Stimulated activated CD4-positive, alpha-beta T cell treated with anti-CD3 and anti-CD28 coated beads, TNF-alpha, amount 100 ng/mL, for 4 hours (primary cell): ENCODE measurements around the gene LRR1.
"Not testable (repeated sequence)": the region's sequence is repeated elsewhere in the genome, so short reads cannot be mapped to it uniquely, and the experiment has no call there.

Experiments used
- DNase-seq, 3 experiments: peaks; one replicate each; pipeline ENCODE4 v3.0.0-alpha.2; 2020; ENCODE audit warnings: low read depth in 3 of 3

The LRR1 gene

DNA sequence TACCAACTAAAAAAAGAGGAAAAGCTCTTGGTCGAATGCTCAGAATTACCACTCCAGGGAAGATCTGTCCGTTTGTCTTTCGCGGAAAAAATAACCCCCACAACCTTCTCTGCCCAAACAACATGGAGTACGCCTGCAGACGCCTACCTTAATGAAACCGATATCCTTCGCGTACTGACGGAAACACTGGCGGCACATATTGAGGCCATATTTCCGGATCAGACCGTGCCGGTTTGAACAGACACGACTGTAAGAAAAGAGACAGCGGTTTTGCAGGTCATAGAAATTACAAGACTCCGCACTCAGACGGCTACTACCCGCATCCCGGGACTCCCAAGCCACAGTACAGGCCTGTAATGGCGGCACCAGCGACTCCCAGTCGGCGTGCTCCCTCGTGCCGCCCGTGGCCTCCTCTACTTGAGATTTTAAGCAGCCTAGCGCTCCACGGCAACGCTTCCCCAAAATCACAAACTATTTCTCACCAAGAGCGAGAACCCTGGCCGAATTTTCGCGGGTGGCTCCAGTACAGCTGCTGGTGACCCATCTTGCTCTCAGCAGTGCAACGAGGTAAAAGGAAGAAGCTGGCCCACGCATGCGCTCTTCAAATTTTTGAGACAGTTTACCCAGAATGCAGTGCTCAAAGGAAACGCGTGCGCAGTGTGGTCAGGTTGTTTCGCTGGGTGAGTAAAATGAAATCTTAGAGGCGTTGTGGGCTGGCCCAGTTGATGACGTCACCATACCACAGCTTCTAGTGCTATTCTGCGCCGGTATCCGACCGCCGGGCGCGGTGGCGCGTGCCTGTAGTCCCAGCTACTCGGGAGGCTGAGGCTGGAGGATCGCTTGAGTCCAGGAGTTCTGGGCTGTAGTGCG lies 12.7 kb upstream of the LRR1 start, which contains the start of gene RPS29:
Gene RPS29 (minus strand): TSS at position 578 of the 870 bp plus-strand sequence. CDS start 34 bp downstream, at position 544.
- peak; percentile 95 to 98 (median 98) for DNase-seq

DNA sequence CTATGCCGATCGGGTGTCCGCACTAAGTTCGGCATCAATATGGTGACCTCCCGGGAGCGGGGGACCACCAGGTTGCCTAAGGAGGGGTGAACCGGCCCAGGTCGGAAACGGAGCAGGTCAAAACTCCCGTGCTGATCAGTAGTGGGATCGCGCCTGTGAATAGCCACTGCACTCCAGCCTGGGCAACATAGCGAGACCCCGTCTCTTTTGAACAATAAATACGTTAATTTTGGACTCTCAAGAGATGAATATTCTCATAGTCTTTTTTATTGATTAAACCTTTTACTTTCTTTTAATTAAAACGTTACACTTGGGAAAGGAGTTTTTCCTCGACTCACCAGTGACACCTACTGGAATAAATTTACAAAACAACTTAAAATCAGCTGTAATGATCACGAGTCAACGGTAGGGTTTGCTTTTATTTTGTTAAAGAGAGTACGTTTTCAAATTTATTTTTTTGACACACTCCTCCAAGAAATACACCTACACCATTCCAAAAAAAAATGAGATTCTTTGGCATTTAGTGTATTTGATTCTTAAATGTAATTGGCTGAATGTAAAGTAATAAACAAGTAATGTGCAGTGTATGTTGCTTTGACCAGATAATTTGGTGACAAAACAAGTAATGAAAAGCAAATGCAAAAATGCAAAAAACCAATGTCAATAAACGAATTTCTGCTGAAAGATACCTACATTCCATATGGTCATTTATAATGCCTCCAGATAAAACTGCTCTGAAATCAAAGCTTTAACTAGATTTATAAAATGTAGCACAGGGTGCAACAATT lies 11.9 kb upstream of the LRR1 start:
- DNase-seq, result peak in 1 of 3 experiments; percentile 47

DNA sequence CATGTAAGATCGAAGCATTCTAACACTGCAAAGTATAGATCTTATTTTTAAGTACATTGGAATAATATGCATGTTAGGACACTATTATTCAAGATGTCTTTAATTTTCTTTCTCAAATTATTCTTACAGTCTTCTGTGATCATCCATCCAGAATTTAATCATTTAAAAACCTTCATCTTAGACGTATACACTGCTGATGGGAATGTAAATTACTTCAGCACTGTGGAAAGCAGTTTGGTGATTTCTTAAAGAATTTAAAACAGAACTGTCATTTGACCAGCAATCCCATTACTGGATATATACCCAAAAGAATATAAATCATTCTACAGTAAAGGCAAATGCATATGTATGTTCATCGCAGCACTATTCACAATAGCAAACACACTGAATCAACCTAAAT lies 9.4 kb upstream of the LRR1 start:
- DNase-seq, result no peak

GRCh38 chr14:49593016-49593415 lies 5.7 kb upstream of the LRR1 start:
- no peak for DNase-seq

GRCh38 chr14:49594347-49595091 lies 4.2 kb upstream of the LRR1 start:
- no peak for DNase-seq

- DNase-seq, result no peak
Measured at GRCh38 chr14:49598189-49598484, 603 bp upstream of the LRR1 start.

- DNase-seq, result no peak
Measured at GRCh38 chr14:49607583-49607982, 8.8 kb downstream of the LRR1 start.

DNA sequence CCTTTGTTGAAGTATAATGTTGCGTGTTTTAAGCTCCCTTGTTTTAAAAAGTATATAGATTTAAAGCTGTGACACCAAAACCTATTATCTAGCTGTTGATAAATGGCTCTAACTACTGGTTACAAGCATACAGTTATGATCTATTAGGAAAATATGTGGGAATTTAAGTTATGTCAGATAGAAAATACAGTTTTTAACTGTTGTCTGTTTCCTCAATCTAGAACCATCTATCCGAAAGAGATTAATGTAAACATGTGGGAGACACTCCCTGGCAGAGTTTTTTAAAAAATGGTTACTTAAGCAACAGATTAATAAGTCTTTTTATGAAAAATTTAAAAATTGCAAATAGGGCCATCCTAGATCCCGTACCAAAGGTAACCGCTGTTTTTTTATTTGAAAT lies 13.5 kb downstream of the LRR1 start:
- no peak for DNase-seq

- DNase-seq, result no peak
Measured at GRCh38 chr14:49612671-49613070, 13.9 kb downstream of the LRR1 start.

DNA sequence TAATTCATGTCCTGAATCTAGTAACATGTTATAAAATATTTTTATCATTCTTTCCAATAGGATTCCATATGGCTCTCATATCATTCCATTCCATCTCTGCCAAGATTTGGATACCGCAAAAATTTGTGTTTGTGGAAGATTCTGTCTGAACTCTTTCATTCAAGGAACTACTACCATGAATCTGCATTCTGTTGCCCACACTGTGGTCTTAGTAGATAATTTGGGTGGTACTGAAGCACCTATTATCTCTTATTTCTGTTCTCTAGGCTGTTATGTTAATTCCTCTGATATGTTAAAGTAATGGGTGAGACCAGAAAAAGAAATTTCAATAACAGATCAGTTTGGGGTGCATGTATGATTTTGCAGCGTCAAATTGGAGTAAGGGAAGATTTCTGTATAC lies 15.5 kb downstream of the LRR1 start:
- DNase-seq, result no peak

DNA sequence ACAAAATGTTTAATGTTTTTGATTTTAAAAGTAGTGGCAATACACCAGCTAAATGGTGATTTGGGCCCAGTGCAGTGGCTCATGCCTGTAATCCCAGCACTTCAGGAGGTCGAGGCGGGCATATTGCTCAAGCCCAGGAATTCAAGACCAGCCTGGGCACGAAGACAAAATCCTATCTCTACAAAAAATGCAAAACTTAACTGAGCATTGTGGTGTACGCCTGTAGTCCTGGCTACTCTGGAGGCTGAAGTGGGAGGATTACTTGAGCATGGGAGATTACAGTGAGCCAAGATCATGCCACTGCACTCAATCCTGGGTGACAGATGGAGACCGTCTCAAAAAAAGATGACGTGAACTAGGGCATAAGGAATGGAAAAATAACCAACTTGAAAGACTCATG lies 17.0 kb downstream of the LRR1 start:
- no peak for DNase-seq

GRCh38 chr14:49617852-49618519 lies 19.2 kb downstream of the LRR1 start:
- DNase-seq, result no peak

GRCh38 chr14:49619273-49619672 lies 20.5 kb downstream of the LRR1 start:
- not testable (repeated sequence) for DNase-seq

DNA sequence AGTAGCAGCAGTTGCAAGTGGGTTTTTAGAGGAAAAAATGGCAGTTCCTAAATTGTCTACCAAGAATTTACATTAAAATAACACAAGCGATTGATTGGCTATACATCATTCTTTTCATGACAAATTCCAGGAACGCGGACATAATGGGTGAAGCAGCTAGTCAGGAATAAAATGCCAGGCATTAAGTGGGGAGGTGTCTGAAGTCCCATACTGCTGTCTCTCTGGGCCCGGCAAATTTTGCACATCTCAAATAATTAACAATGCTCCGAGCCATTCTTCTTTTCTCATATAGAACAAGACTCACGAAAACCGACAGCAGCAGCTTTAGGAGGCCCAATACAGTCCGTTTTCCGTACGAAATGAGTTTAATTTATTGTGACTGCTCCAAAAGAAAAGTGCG lies 21.0 kb downstream of the LRR1 start:
- DNase-seq, result no peak

DNA sequence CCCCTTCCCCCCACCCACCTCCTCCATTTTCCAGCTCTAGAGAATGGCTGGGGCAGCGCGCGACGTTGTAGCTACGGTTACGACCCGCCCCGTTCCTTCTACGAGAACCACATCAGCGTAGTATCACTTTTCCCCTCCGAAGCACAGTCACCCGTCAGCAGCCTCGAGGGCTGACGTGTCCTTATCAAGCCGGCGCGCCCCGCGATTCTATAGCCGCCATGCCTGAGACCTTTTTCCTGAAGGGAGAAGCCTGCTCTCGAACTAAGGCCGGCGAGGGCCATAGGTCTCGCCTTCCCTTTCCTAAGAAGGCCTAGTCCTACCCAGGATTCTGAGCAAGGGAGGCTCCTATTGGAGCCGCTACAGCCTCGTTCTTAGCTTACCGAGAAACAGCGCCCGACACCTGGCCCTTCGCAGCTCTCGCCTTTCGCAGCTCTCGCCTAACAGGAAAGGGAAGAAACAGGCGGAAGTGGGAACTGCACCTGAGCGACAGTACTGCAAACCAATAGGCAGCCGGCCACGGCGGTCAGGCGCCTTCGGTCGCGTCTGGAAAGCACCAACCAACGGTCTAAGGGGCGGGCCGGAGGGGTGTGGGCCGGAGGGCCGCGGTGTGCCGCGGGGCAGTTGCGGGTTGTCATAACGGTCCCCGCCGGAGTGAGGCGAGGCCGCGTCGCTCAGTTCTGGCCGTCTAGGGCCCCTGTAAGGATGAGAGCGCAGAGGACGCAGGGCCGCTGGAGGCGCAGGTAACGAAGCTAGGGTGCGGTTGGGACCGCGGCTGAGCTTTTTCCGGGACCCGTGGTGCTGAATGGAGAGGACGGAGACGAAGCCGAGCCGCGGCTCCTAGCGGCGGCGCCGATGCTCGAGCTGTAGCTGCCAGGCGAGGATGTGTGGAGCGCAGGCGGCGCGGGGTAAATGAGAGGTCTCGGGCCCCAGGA lies 21.7 kb downstream of the LRR1 start, which contains the start of the genes MGAT2 and RPL36AL:
Gene MGAT2 (plus strand): TSS at position 618 of the 932 bp plus-strand sequence. CDS start 470 bp downstream, outside the sequence.
Gene RPL36AL (minus strand): TSS at position 445 of the 932 bp plus-strand sequence. CDS start 1,522 bp downstream, outside the sequence.
- peak; percentile 84 to 92 (median 89) for DNase-seq

- DNase-seq, result no peak
Measured at GRCh38 chr14:49621114-49621881, 22.6 kb downstream of the LRR1 start.

DNA sequence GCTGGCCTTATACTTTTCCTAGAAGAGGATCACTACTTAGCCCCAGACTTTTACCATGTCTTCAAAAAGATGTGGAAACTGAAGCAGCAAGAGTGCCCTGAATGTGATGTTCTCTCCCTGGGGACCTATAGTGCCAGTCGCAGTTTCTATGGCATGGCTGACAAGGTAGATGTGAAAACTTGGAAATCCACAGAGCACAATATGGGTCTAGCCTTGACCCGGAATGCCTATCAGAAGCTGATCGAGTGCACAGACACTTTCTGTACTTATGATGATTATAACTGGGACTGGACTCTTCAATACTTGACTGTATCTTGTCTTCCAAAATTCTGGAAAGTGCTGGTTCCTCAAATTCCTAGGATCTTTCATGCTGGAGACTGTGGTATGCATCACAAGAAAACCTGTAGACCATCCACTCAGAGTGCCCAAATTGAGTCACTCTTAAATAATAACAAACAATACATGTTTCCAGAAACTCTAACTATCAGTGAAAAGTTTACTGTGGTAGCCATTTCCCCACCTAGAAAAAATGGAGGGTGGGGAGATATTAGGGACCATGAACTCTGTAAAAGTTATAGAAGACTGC lies 23.4 kb downstream of the LRR1 start:
- DNase-seq, result no peak

- DNase-seq, result no peak
Measured at GRCh38 chr14:49623387-49623786, 24.6 kb downstream of the LRR1 start.
